ENCODE results near the gene TRIP4.
"Not testable (repeated sequence)": the region's sequence is repeated elsewhere in the genome, so short reads cannot be mapped to it uniquely, and the experiment has no call there.

TRIP4 gene

DNA sequence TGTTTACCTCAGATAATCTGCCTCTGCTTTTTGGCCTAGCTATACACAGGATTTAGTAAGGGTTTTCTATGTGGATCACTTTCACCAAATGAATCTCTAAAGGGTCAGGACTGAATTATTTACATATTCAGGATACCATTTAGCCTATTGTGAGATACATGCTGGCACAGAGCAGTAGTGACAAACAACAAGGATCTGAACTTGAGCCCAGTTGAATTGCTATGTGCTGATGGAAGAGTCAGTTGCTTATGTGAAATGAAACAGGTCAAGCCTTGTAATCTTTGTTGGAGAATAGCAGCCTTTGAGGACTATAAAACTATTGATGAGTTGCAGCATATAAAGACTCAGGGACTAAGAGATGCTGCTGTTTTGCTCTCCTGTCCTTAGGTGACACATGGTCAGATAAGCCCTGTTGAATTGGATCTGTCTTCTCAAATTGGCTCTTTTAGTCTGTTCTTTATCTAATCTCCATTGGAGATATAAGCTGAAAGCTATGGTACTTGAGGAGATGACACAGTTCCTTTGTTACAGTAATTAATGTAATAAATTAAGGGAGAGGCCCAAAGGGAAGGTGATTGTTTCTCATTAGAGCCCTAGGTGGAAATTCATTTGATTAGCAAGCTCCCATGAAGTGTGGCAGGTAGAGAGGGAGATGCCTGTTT, 103.1 kb downstream of the TRIP4 start:
- no peak for DNase-seq

- DNase-seq = no peak
Observed at GRCh38 chr15:64493641-64494040, 106.0 kb downstream of the TRIP4 start.

- not testable (repeated sequence) for DNase-seq
Observed at GRCh38 chr15:64495968-64496367, 108.3 kb downstream of the TRIP4 start.

DNA sequence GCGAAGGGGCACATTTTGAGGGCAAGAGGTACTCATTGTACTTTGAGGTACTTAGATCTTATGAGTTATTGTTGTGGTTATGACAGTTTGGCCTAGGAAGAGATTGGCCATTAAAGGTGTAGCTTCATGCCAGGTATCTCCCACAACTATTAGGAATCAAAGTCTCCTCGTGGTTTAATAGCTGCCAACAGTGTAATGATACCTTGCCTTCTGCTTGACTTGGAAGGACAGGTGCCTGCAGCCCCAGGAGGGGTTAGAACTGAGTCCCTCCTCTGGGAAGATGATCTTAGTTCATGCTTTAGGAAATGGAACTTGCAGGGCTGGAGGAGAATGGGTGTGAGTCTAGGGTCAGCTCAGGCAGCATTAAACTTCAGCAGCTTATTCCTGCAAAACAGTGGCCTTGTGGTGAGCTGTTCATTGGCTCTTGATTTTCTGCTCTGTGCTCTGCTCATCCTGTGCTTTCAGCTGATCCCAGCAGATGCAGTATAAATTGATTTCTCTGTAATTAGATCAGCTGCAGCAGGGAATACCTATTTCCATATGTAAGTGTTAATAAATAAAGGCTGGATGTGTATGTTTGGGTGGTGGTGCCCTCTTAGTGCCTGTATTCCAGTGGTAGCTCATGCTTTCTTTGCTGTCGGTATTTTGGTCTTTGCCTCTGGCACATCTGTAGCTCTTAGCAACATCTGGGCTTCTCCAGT, 113.2 kb downstream of the TRIP4 start:
- DNase-seq = no peak

GRCh38 chr15:64501396-64501715, 113.7 kb downstream of the TRIP4 start:
- DNase-seq = no peak

DNA sequence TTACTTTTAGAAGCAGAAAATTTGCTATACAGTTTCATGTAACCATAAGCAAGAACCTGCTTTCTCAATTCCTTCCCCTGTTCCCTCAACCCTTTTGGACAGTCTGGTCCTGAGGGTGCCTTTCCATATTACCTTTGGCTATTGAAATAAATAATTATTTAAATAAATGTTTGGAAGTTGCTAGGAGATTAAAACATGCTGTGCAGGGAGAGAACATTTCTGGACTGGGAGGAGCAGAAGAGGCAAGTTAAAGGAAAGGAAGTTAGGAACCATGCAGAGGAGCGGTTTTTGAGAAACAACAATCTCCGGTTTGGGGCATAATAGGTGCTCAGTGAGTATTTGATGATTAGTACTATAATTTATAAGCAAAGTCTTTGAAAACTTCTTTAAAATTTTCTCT, 114.5 kb downstream of the TRIP4 start:
- DNase-seq = no peak

GRCh38 chr15:64502551-64502950, 114.9 kb downstream of the TRIP4 start:
- no peak for DNase-seq

- peak; percentile 14 for DNase-seq
Observed at GRCh38 chr15:64503197-64503596, 115.6 kb downstream of the TRIP4 start.

DNA sequence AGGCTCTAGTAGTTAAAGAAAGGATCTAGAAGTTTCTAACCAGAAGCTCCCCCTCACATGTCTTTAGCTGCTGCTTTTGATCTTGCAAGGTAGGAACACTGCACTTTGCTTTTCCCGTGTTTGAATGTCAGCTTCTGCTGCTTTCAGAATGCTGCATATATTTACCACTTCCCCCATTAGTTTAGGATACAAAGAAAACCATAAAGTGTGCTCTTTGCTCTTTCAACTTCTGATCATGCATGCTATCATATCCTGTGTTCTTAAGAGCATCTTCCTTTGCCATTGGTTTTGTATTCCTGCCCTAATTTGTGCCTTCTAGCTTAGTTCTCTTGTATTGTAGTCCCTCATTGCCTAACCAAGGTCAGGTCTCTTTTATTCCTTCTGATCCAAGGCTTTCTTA, 116.0 kb downstream of the TRIP4 start:
- peak; percentile 30 for DNase-seq

Data from CD4-positive, alpha-beta T cell treated with Interleukin-17A for 1 hour (primary cell).